Measurements from ENCODE around the gene MTCH1. TPM values are rescaled to one million over a fixed set of nuclear protein-coding genes. Genes with fewer than 3 reads are reported as not detected.
"Not testable (repeated sequence)": the region's sequence is repeated elsewhere in the genome, so short reads cannot be mapped to it uniquely, and the experiment has no call there.

Gene MTCH1
- total and polyA plus RNA-seq, 4 donors, result 120 to 210 (median 157) TPM

- H3K9ac ChIP-seq (ENCODE audit: insufficient read depth in 1 of 2, low read length in 2 of 2), result no peak overlapping the region
- TF ChIP-seq, protein P1, sequence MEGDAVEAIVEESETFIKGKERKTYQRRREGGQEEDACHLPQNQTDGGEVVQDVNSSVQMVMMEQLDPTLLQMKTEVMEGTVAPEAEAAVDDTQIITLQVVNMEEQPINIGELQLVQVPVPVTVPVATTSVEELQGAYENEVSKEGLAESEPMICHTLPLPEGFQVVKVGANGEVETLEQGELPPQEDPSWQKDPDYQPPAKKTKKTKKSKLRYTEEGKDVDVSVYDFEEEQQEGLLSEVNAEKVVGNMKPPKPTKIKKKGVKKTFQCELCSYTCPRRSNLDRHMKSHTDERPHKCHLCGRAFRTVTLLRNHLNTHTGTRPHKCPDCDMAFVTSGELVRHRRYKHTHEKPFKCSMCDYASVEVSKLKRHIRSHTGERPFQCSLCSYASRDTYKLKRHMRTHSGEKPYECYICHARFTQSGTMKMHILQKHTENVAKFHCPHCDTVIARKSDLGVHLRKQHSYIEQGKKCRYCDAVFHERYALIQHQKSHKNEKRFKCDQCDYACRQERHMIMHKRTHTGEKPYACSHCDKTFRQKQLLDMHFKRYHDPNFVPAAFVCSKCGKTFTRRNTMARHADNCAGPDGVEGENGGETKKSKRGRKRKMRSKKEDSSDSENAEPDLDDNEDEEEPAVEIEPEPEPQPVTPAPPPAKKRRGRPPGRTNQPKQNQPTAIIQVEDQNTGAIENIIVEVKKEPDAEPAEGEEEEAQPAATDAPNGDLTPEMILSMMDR (IDR thresholded peaks at IDR 0.05; ENCODE audit: control extremely low read depth, extremely low read depth), result no peak
- DNase-seq, result no peak
- no peak overlapping the region for H3K27ac ChIP-seq (ENCODE audit: low read depth in 1 of 2, low read length in 1 of 2)
- no peaks in the 10 kb centered on the region for H3K9me3 ChIP-seq (ENCODE audit: control insufficient read depth in 4 of 4, insufficient read depth in 3 of 4, low read length in 3 of 4)
- no peak for ATAC-seq (ENCODE audit: insufficient read depth, low FRiP score)
- 82 to 92% methylated on average over 1 of the region's 1 CpG for WGBS, 2 donors
- no peaks in the 10 kb centered on the region for H3K27me3 ChIP-seq (ENCODE audit: control insufficient read depth in 3 of 3, insufficient read depth in 3 of 3, low read length in 2 of 3)
- no peak overlapping the region for H3K4me3 ChIP-seq
- peaks cover 0 to 3% (median 0%) of the 10 kb centered on the region in 5 donors for H3K4me1 ChIP-seq (ENCODE audit: control insufficient read depth in 5 of 5, insufficient read depth in 5 of 5, low read length in 5 of 5)
- H3K36me3 ChIP-seq (ENCODE audit: control insufficient read depth in 4 of 4, insufficient read depth in 4 of 4, low read length in 4 of 4), result no peaks in the 10 kb centered on the region
These were observed 32.1 kb downstream of the MTCH1 start for GRCh38 chr6:36953931-36954261.

- ATAC-seq (ENCODE audit: insufficient read depth, low FRiP score) (no peak), DNase-seq (no peak)
- TF ChIP-seq, protein P1 (IDR thresholded peaks at IDR 0.05; ENCODE audit: control extremely low read depth, extremely low read depth), result no peak
- Histone ChIP-seq H3K4me1 (ENCODE audit: control insufficient read depth in 5 of 5, insufficient read depth in 5 of 5, low read length in 5 of 5) (no peaks in the 10 kb centered on the region), H3K36me3 (ENCODE audit: control insufficient read depth in 4 of 4, insufficient read depth in 4 of 4, low read length in 4 of 4) (no peaks in the 10 kb centered on the region), H3K9me3 (ENCODE audit: control insufficient read depth in 4 of 4, insufficient read depth in 3 of 4, low read length in 3 of 4) (no peaks in the 10 kb centered on the region), H3K9ac (ENCODE audit: insufficient read depth in 1 of 2, low read length in 2 of 2) (no peak overlapping the region), H3K4me3 (no peak overlapping the region), H3K27ac (ENCODE audit: low read depth in 1 of 2, low read length in 1 of 2) (no peak overlapping the region), H3K27me3 (ENCODE audit: control insufficient read depth in 3 of 3, insufficient read depth in 3 of 3, low read length in 2 of 3) (no peaks in the 10 kb centered on the region)
- 82 to 93% methylated on average over 3 of the region's 3 CpGs for WGBS, 2 donors
These were observed 36.4 kb downstream of the MTCH1 start for GRCh38 chr6:36949636-36950035.

DNA sequence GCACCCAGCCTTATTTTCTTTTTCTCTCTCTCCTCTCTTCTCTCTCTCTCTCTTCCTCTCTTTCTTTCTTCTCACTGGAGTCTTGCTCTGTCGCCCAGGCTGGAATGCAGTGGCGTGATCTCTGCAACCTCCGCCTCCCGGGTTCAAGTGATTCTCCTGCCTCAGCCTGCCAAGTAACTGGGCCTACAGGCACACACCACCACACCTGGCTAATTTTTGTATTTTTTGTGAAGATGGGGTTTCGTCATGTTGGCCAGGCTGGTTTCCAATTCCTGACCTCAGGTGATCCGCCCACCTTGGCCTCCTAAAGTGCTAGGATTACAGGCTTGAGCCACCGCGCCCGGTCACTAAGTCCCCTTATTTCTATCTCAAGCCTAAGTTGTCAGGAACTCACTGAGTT lies 36.9 kb downstream of the MTCH1 start:
- H3K27me3 ChIP-seq (ENCODE audit: control insufficient read depth in 3 of 3, insufficient read depth in 3 of 3, low read length in 2 of 3); H3K9ac ChIP-seq (ENCODE audit: insufficient read depth in 1 of 2, low read length in 2 of 2); H3K4me3 ChIP-seq; ATAC-seq (ENCODE audit: insufficient read depth, low FRiP score); DNase-seq; H3K36me3 ChIP-seq (ENCODE audit: control insufficient read depth in 4 of 4, insufficient read depth in 4 of 4, low read length in 4 of 4); H3K9me3 ChIP-seq (ENCODE audit: control insufficient read depth in 4 of 4, insufficient read depth in 3 of 4, low read length in 3 of 4); H3K4me1 ChIP-seq (ENCODE audit: control insufficient read depth in 5 of 5, insufficient read depth in 5 of 5, low read length in 5 of 5); H3K27ac ChIP-seq (ENCODE audit: low read depth in 1 of 2, low read length in 1 of 2): not testable (repeated sequence)
- 87 to 94% methylated on average over 9 of the region's 9 CpGs for WGBS, 2 donors

DNA sequence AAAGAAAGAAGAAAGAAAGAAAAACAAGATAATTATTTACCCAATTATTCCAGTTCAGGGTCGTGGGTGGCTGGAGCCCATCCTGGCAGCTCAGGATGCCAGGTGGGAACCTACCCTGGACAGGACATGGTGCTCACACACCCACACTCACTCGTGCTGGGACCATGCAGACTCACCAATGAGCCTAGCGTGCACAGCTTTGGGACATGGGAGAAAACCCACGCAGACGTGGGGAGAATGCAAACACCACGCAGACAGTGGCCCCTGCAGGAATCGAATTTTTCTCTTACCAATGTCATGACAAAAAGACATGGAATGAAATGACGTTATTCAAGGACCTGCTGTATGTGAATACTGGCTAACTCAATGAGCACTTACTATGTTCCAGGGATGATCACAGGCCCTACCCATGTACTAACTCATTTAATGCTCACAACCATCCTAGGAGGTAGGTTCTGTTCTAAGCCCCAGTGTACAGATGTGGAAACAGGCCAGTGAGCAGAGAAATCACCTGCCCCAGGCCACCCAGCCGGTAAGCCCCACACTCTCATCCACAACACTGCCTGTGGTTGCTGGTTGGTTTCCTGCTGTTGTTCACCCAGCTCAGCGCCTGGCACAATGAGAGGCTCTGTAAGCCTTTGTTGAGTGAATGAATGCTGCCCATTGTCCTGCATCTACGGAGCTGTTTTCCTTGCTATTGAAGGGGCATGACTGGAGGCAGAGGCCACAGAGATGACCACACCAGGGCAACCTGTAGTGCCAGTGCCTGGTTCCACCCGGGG lies 38.2 kb downstream of the MTCH1 start:
- TF ChIP-seq, protein P1 (IDR thresholded peaks at IDR 0.05; ENCODE audit: control extremely low read depth, extremely low read depth), result no peak
- Histone ChIP-seq H3K36me3 (ENCODE audit: control insufficient read depth in 4 of 4, insufficient read depth in 4 of 4, low read length in 4 of 4) (no peaks in the 10 kb centered on the region), H3K4me1 (ENCODE audit: control insufficient read depth in 5 of 5, insufficient read depth in 5 of 5, low read length in 5 of 5) (no peaks in the 10 kb centered on the region), H3K27me3 (ENCODE audit: control insufficient read depth in 3 of 3, insufficient read depth in 3 of 3, low read length in 2 of 3) (no peaks in the 10 kb centered on the region), H3K9me3 (ENCODE audit: control insufficient read depth in 4 of 4, insufficient read depth in 3 of 4, low read length in 3 of 4) (no peaks in the 10 kb centered on the region), H3K4me3 (no peak overlapping the region), H3K27ac (ENCODE audit: low read depth in 1 of 2, low read length in 1 of 2) (no peak overlapping the region), H3K9ac (ENCODE audit: insufficient read depth in 1 of 2, low read length in 2 of 2) (no peak overlapping the region)
- WGBS, 2 donors, result 70 to 76% methylated on average over 12 of the region's 12 CpGs
- no peak for ATAC-seq (ENCODE audit: insufficient read depth, low FRiP score)
- DNase-seq, result no peak
